GM23338 (cell line): Measurements from ENCODE around the gene VARS2. TPM values are rescaled to one million over a fixed set of nuclear protein-coding genes. Genes with fewer than 3 reads are reported as not detected.

Experiments used
- ATAC-seq: fragments of 200-7000 bp; cut with Tn5 transposase; 3 replicates; pipeline ENCODE4 v1.9.1; 2020
- DNase-seq: peaks from one replicate; pipeline ENCODE4 v3.0.0-alpha.2; 2015; ENCODE audit warnings: low spot score
- H2AFZ ChIP-seq: fragments of 200-600 bp; sonication (generic); 2 replicates; pipeline ENCODE4 v1.8.0; 2016; ENCODE audit warnings: antibody characterized with exemption, mild to moderate bottlenecking, moderate library complexity
- H3F3A ChIP-seq: fragments of 200-600 bp; sonication (generic); replicated peaks from 2 replicates; pipeline ENCODE4 v1.8.0; 2017; ENCODE audit warnings: antibody characterized with exemption, mixed run types, low read depth
- H3K27ac ChIP-seq: fragments of 200-600 bp; sonication (generic); 2 replicates; pipeline ENCODE4 v1.6.1; 2016; ENCODE audit warnings: low read depth
- H3K27me3 ChIP-seq: fragments of 200-600 bp; sonication (generic); 2 replicates; pipeline ENCODE4 v1.8.0; 2016; ENCODE audit warnings: mild to moderate bottlenecking, mixed run types, moderate library complexity; ENCODE audit not compliant: insufficient read depth
- H3K36me3 ChIP-seq: fragments of 200-600 bp; sonication (generic); 2 replicates; pipeline ENCODE4 v1.8.0; 2016; ENCODE audit warnings: mild to moderate bottlenecking; ENCODE audit not compliant: insufficient read depth
- H3K4me1 ChIP-seq: fragments of 200-600 bp; sonication (generic); 2 replicates; pipeline ENCODE4 v1.8.0; 2016; ENCODE audit warnings: mild to moderate bottlenecking, moderate library complexity; ENCODE audit not compliant: insufficient read depth
- H3K4me2 ChIP-seq: fragments of 200-600 bp; sonication (generic); 2 replicates; pipeline ENCODE4 v1.7.1; 2017; ENCODE audit warnings: mixed run types
- H3K4me3 ChIP-seq: fragments of 200-600 bp; sonication (generic); 2 replicates; pipeline ENCODE4 v1.6.1; 2016; ENCODE audit warnings: mixed run types
- H3K79me2 ChIP-seq: fragments of 200-600 bp; sonication (generic); replicated peaks from 2 replicates; pipeline ENCODE4 v1.8.0; 2017; ENCODE audit warnings: mild to moderate bottlenecking; ENCODE audit not compliant: insufficient read depth
- H3K9me2 ChIP-seq: fragments of 200-600 bp; sonication (generic); 2 replicates; pipeline ENCODE4 v1.8.0; 2017; ENCODE audit not compliant: insufficient read depth
- H4K20me1 ChIP-seq: fragments of 200-600 bp; sonication (generic); replicated peaks from 2 replicates; pipeline ENCODE4 v1.8.0; 2017; ENCODE audit warnings: mild to moderate bottlenecking; ENCODE audit not compliant: insufficient read depth
- H3K27ac Mint-ChIP-seq: 2 replicates; pipeline ENCODE4 v1.8.0; 2020; ENCODE audit warnings: inconsistent platforms, mild to moderate bottlenecking, moderate library complexity, mixed read lengths
- H3K27me3 Mint-ChIP-seq: 3 replicates; pipeline ENCODE4 v1.8.0; 2022; ENCODE audit warnings: low read depth, mild to moderate bottlenecking, moderate library complexity, mixed read lengths, inconsistent platforms; ENCODE audit not compliant: insufficient read depth, poor library complexity
- H3K36me3 Mint-ChIP-seq: 3 replicates; pipeline ENCODE4 v1.8.0; 2021; ENCODE audit warnings: low read depth, mild to moderate bottlenecking, inconsistent platforms, moderate library complexity, mixed read lengths
- H3K4me1 Mint-ChIP-seq: 3 replicates; pipeline ENCODE4 v1.8.0; 2020; ENCODE audit warnings: mild to moderate bottlenecking, inconsistent platforms, mixed read lengths
- H3K4me3 Mint-ChIP-seq: 3 replicates; pipeline ENCODE4 v1.8.0; 2021; ENCODE audit warnings: moderate library complexity, mild to moderate bottlenecking, inconsistent platforms, mixed read lengths
- H3K9me3 Mint-ChIP-seq: 3 replicates; pipeline ENCODE4 v1.8.0; 2020; ENCODE audit warnings: moderate library complexity, mild to moderate bottlenecking, inconsistent platforms, mixed read lengths
- CTCF ChIP-seq, 2 experiments: fragments of 200-600 bp in 1 of 2; sonication (generic) in 1 of 2; conservative IDR thresholded peaks; 2 replicates each; pipeline versions ENCODE4 v1.5.1 to v1.6.1; 2016 to 2017; ENCODE audit warnings: antibody characterized with exemption in 2 of 2, low read depth in 2 of 2, mild to moderate bottlenecking in 2 of 2, moderate library complexity in 1 of 2
- EZH2 ChIP-seq: fragments of 200-600 bp; sonication (generic); IDR thresholded peaks from one replicate; pipeline ENCODE4 v1.8.0; 2017; ENCODE audit warnings: antibody characterized with exemption, mild to moderate bottlenecking, low read depth; ENCODE audit not compliant: unreplicated experiment
- EZH2phosphoT487 ChIP-seq: fragments of 200-600 bp; sonication (generic); IDR thresholded peaks from one replicate; pipeline ENCODE4 v1.8.1; 2018; ENCODE audit warnings: antibody characterized with exemption; ENCODE audit not compliant: unreplicated experiment
- JUNB ChIP-seq: IDR thresholded peaks from one replicate; pipeline ENCODE4 v1.6.1; 2016; ENCODE audit warnings: antibody characterized with exemption; ENCODE audit not compliant: unreplicated experiment
- STAT1 ChIP-seq: IDR thresholded peaks from one replicate; pipeline ENCODE4 v1.6.1; 2016; ENCODE audit warnings: antibody characterized with exemption; ENCODE audit not compliant: unreplicated experiment
- ZNF114 ChIP-seq: fragments of 250-450 bp; sonication (Bioruptor Pico); IDR thresholded peaks from 2 replicates; pipeline ENCODE4 v1.5.0; 2020; ENCODE audit warnings: mild to moderate bottlenecking, moderate library complexity
- ZNF331 ChIP-seq: fragments of 250-450 bp; sonication (Bioruptor Pico); IDR thresholded peaks from 2 replicates; pipeline ENCODE4 v1.5.0; 2020; ENCODE audit warnings: low read depth, mild to moderate bottlenecking, moderate library complexity
- ZNF462 ChIP-seq: fragments of 250-450 bp; sonication (Bioruptor Pico); IDR thresholded peaks from 2 replicates; pipeline ENCODE4 v1.5.0; 2020; ENCODE audit warnings: mild to moderate bottlenecking, moderate library complexity
- polyA plus RNA-seq: library from polyadenylated mRNA; unstranded; fragments of >200 nt; fragmentation: Nextera tagmentation; extraction: Ambion mirVana; gene quantifications from 2 replicates; pipeline ENCODE4 v1.2.1, GENCODE V29; 2016
- total RNA-seq: library from RNA; depleted of rRNA; stranded (reverse); fragments of >200 nt; shearing (Covaris generic); gene quantifications from 2 replicates; pipeline ENCODE4 v1.2.3, GENCODE V29; 2014

The VARS2 gene
- total and polyA plus RNA-seq, 2 experiments from 2014 or later: 13.7 to 36.4 TPM

- Histone ChIP-seq H3F3A (no peaks in the 10 kb centered on the region), H3K36me3 (no peaks in the 10 kb centered on the region), H3K9me2 (peaks cover 5% of the 10 kb centered on the region; the same call in 1 of the 2 replicates), H3K4me1 (peaks cover 17% of the 10 kb centered on the region), H4K20me1 (no peaks in the 10 kb centered on the region), H3K4me2 (no peak overlapping the region), H3K4me3 (no peak overlapping the region), H3K27ac (no peak overlapping the region), H2AFZ (no peak overlapping the region), H3K27me3 (no peaks in the 10 kb centered on the region), H3K79me2 (no peaks in the 10 kb centered on the region)
- ATAC-seq (no peak), DNase-seq (no peak)
- H3K27ac Mint-ChIP-seq: no peak overlapping the region
- peaks cover 35% of the 10 kb centered on the region for H3K4me1 Mint-ChIP-seq
- TF ChIP-seq ZNF331 (CRISPR knock-in tag) (no peak), JUNB (no peak), STAT1 (no peak), ZNF114 (CRISPR knock-in tag) (no peak), ZNF462 (no peak), EZH2 (no peak), CTCF (conservative IDR thresholded peaks at IDR 0.05; ENCODE audit: low read depth in 2 of 2) (no peak), EZH2phosphoT487 (no peak)
- no peaks in the 10 kb centered on the region for H3K9me3 Mint-ChIP-seq
- H3K4me3 Mint-ChIP-seq: no peak overlapping the region
- H3K27me3 Mint-ChIP-seq: peaks cover 14% of the 10 kb centered on the region
- no peaks in the 10 kb centered on the region; the same call in 2 of the 3 replicates for H3K36me3 Mint-ChIP-seq
Observed at GRCh38 chr6:30938730-30939129, 24.7 kb downstream of the VARS2 start.
